Astrocyte (in vitro differentiated cells and primary cell): ENCODE measurements around the gene IGLON5. TPM values are rescaled to one million over a fixed set of nuclear protein-coding genes. Genes with fewer than 3 reads are reported as not detected.
A peak's percentile ranks its signal among the peaks of the same experiment; 100 is the strongest.

Experiments used
- DNase-seq: peaks from one replicate; pipeline ENCODE4 v3.0.0-alpha.2; 2010; ENCODE audit warnings: low read depth
- FAIRE-seq: peaks from 2 replicates; lab custom pipeline; 2011; peaks lifted over from hg19 to GRCh38; lab: Jason Lieb, UNC
- H2AFZ ChIP-seq: 2 replicates; pipeline ENCODE4 v1.6.0; 2012; ENCODE audit warnings: low read depth, low read length, inconsistent platforms
- H3K27ac ChIP-seq: 2 replicates; pipeline ENCODE4 v1.5.1; 2011; ENCODE audit warnings: low read depth, low read length, inconsistent platforms
- H3K27me3 ChIP-seq: 2 replicates; pipeline ENCODE4 v1.6.0; 2011; ENCODE audit warnings: low read length, inconsistent platforms; ENCODE audit not compliant: insufficient read depth
- H3K36me3 ChIP-seq: 2 replicates; pipeline ENCODE4 v1.5.1; 2011; ENCODE audit warnings: low read length, inconsistent platforms; ENCODE audit not compliant: insufficient read depth
- H3K4me1 ChIP-seq: 2 replicates; pipeline ENCODE4 v1.5.1; 2011; ENCODE audit warnings: low read length, inconsistent platforms; ENCODE audit not compliant: insufficient read depth
- H3K4me2 ChIP-seq: 2 replicates; pipeline ENCODE4 v1.6.0; 2012; ENCODE audit warnings: low read length, inconsistent platforms
- H3K4me3 ChIP-seq: 2 replicates; pipeline ENCODE4 v1.5.1; 2011; ENCODE audit warnings: low read depth, mild to moderate bottlenecking, low read length, inconsistent platforms; ENCODE audit not compliant: insufficient read depth
- H3K79me2 ChIP-seq: 2 replicates; pipeline ENCODE4 v1.6.0; 2012; ENCODE audit warnings: mild to moderate bottlenecking, low read length, inconsistent platforms; ENCODE audit not compliant: insufficient read depth
- H3K9ac ChIP-seq: 2 replicates; pipeline ENCODE4 v1.6.0; 2012; ENCODE audit warnings: mild to moderate bottlenecking, low read length, inconsistent platforms
- H3K9me3 ChIP-seq: 2 replicates; pipeline ENCODE4 v1.5.1; 2012; ENCODE audit warnings: low read depth, mild to moderate bottlenecking, low read length, inconsistent platforms; ENCODE audit not compliant: insufficient read depth
- H4K20me1 ChIP-seq: 2 replicates; pipeline ENCODE4 v1.6.0; 2012; ENCODE audit warnings: low read length, inconsistent platforms; ENCODE audit not compliant: insufficient read depth
- H3K27ac Mint-ChIP-seq: one replicate; pipeline ENCODE4 v1.8.0; 2021; ENCODE audit warnings: mild to moderate bottlenecking, mixed read lengths; ENCODE audit not compliant: unreplicated experiment
- H3K27me3 Mint-ChIP-seq: one replicate; pipeline ENCODE4 v1.8.0; 2021; ENCODE audit warnings: low read depth, mixed read lengths; ENCODE audit not compliant: unreplicated experiment
- H3K36me3 Mint-ChIP-seq: one replicate; pipeline ENCODE4 v1.8.0; 2021; ENCODE audit warnings: low read depth, mixed read lengths; ENCODE audit not compliant: unreplicated experiment
- H3K4me1 Mint-ChIP-seq: one replicate; pipeline ENCODE4 v1.8.0; 2021; ENCODE audit warnings: low read depth, mixed read lengths; ENCODE audit not compliant: unreplicated experiment
- H3K4me3 Mint-ChIP-seq: one replicate; pipeline ENCODE4 v1.8.0; 2021; ENCODE audit warnings: mild to moderate bottlenecking, moderate library complexity, mixed read lengths; ENCODE audit not compliant: unreplicated experiment
- H3K9me3 Mint-ChIP-seq: one replicate; pipeline ENCODE4 v1.8.0; 2021; ENCODE audit warnings: mild to moderate bottlenecking, mixed read lengths; ENCODE audit not compliant: unreplicated experiment
- CTCF ChIP-seq: IDR thresholded peaks from 2 replicates; pipeline ENCODE4 v1.5.1; 2011; ENCODE audit warnings: low read depth, mild to moderate bottlenecking, inconsistent platforms, low read length, moderate library complexity; ENCODE audit not compliant: insufficient read depth
- EZH2 ChIP-seq: IDR thresholded peaks from 2 replicates; pipeline ENCODE4 v1.6.1; 2012; ENCODE audit warnings: mild to moderate bottlenecking, low read length, inconsistent platforms; ENCODE audit not compliant: insufficient read depth
- total RNA-seq: library from RNA; stranded (reverse); gene quantifications from 2 replicates; pipeline ENCODE4 v1.2.1, GENCODE V29; 2021

Gene IGLON5
- total RNA-seq, 1 donor from 2014 or later, result 5.4 TPM

GRCh38 chr19:51351266-51351990, 40.0 kb downstream of the IGLON5 start:
- Mint-ChIP-seq H3K27me3 (no peaks in the 10 kb centered on the region), H3K4me1 (peaks cover 5% of the 10 kb centered on the region), H3K4me3 (peak overlapping the region; percentile 35), H3K36me3 (peaks cover 30% of the 10 kb centered on the region), H3K27ac (no peak overlapping the region), H3K9me3 (no peaks in the 10 kb centered on the region)
- DNase-seq (no peak), FAIRE-seq (no peak)
- H2AFZ ChIP-seq, result no peak overlapping the region
- H4K20me1 ChIP-seq, result no peaks in the 10 kb centered on the region
- H3K4me2 ChIP-seq, result no peak overlapping the region
- H3K9ac ChIP-seq, result no peak overlapping the region
- H3K36me3 ChIP-seq, result no peaks in the 10 kb centered on the region
- H3K79me2 ChIP-seq, result no peaks in the 10 kb centered on the region
- H3K4me1 ChIP-seq, result peaks cover 6% of the 10 kb centered on the region
- no peak overlapping the region for H3K27ac ChIP-seq
- no peaks in the 10 kb centered on the region for H3K27me3 ChIP-seq
- no peak for TF ChIP-seq EZH2
- TF ChIP-seq CTCF, result no peak
- no peaks in the 10 kb centered on the region for H3K9me3 ChIP-seq
- no peak overlapping the region for H3K4me3 ChIP-seq

- H3K4me2 ChIP-seq, result no peak overlapping the region
- no peaks in the 10 kb centered on the region for H3K9me3 ChIP-seq
- no peak for DNase-seq
- Mint-ChIP-seq H3K27ac (no peak overlapping the region), H3K4me1 (peaks cover 5% of the 10 kb centered on the region), H3K9me3 (no peaks in the 10 kb centered on the region), H3K36me3 (peaks cover 30% of the 10 kb centered on the region), H3K4me3 (no peak overlapping the region), H3K27me3 (no peaks in the 10 kb centered on the region)
- H4K20me1 ChIP-seq, result no peaks in the 10 kb centered on the region
- H3K27ac ChIP-seq, result no peak overlapping the region
- FAIRE-seq, result no peak
- H3K4me1 ChIP-seq, result peaks cover 6% of the 10 kb centered on the region
- H3K27me3 ChIP-seq, result no peaks in the 10 kb centered on the region
- no peak for TF ChIP-seq EZH2
- TF ChIP-seq CTCF, result no peak
- no peaks in the 10 kb centered on the region for H3K79me2 ChIP-seq
- no peak overlapping the region for H3K4me3 ChIP-seq
- no peak overlapping the region for H2AFZ ChIP-seq
- no peaks in the 10 kb centered on the region for H3K36me3 ChIP-seq
- no peak overlapping the region for H3K9ac ChIP-seq
These were observed 41.4 kb downstream of the IGLON5 start for GRCh38 chr19:51352783-51353360.
